Activated CD8-positive, alpha-beta memory T cell treated with anti-CD3 and anti-CD28 coated beads, Interleukin-2, amount 50 U/mL, for 4 hours (primary cell): ENCODE results near the gene TAF10.

Experiments used
- DNase-seq: peaks from one replicate; pipeline ENCODE4 v3.0.0-alpha.2; 2020

TAF10 gene

DNA sequence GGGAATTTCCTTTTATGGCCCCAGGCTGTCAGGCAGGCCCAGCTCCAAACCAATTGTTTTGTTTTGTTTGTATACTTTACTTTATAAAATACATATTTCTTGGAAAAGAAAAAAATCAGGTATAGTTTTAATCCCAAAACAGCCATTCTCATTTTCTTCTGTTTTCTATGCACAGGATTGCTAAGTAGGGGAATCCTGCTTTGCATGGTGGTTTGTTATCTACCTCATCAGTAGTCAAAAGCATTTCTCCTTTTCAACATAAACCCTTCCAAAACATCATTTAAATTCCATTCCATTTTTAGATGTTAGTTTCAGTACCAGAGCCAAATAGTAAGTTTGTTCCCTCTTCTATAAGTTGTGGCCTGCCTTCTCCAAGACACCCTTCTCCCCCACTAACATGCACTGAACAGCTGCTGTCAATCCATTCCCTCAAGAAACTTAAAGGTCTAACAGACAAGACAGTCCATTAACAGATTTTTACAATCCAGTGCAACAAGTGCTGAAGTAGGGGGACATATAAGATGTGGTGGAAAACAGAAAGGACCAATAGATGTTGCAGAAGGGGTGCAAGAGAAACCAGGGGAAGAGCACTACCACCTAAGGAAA is 4.7 kb downstream of the TAF10 start:
- DNase-seq, result no peak

DNA sequence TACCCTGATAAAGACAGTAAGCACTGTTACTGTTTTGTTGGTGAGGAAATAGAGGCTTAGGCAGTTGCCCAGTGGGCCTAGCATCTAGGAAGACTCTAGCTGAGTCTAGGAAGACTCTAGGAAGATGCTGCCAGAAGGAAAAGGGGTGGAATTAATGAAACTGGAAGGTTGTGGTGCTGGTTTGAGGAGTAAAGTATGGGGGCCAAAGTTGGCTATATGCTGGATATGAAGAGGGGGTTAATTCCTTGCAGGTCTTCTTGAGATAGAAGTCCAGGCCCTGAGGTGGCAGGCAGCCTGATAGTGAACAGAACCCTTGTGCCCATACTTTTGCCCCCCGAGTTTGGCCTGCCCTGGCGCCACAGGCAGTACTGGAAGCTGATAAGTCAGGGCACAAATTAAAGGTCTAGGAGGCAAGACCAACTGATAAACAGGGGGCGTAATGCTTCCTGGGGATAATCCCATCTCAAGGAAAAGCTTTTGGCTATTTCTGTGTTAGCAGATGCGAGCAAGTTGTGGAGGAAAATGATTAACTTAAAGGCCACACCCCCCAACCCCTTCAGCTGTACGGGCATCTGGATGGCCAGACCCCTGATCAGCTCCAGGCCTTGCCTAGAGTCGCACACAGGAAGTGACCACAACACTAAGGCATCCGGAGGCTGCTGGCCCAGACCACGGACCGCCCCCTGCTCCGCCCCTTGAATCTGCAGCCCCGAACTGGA is 5.4 kb downstream of the TAF10 start:
- DNase-seq, result peak; percentile 39

DNA sequence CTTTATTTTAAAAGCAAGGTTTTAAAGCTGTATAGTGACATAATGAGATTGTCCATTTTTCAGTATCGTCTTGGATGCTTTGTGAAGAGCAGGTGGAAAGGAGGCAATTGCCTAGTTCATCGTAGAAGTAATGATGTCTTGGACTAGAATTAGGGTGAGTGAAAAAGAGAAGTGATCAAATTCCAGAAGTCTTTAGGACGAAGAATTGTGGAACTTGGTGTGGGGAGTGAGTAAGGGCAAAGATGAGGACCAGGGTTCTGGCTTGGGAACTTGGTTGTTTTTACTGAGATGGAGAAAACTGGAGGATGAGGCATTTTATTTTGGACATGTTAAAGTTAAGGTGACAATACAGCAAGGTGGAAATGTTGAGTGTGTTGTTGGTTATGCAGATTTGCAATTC is 7.2 kb downstream of the TAF10 start:
- DNase-seq, result no peak

DNA sequence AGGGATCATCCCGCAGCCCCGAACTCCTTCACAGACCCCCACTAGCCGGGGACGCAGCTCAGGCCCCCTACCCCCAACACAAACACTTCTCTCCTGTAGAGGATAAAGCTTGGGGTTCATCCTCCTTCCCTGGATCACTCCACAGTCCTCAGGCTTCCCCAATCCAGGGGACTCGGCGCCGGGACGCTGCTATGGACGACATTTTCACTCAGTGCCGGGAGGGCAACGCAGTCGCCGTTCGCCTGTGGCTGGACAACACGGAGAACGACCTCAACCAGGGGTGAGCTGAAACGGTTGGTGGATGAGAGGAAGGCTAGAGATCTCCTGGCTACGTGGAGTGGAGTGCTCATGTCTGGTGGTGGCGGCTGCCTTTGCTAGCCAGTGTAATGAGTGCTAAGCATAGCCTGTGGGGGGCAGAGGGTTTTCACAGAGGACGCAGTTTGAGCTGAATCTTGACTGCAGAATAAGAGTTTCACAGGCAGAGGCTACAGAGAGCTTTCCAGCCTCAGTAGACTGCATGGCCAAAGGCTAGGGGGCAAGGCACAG is 7.9 kb downstream of the TAF10 start:
- DNase-seq, result peak; percentile 56

DNA sequence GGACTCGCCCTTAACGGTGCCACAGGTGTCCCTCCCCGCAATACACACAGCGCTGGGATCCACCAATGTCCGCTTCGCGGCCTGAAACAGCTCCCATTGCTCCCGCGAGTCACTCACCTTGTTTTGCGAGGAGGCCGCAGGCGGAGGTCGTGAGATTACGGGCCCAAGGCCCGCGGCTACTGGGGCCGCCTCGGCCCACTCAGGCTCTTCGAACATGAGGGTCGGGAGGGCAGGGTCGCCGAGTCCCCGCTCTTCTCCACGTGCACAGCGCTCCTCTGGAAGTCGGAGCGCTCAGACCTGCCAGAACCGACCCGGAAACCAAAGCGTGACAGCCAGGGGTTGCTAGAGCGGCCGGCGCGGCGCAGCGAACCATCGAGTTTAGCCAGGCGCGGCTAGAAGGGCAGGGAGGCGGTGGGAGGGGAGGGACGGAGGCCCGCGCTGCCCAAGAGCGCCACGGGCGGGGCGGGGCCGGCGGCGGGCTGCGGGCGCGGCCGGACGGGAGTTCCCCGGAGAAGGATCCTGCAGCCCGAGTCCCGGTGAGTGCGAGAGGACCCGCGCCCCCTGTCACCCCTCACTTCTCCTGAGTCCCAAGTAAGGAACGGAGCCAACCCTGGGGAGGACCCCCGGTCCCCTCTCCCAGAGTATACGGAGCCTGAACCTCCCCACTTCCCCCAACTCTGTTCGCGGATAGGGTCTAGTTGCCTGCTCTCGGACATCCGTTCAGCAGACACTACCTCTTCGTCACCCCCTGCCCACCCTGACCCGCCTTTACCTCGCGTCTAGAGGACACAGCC is 8.5 kb downstream of the TAF10 start, which contains the start of the genes ILK and RRP8:
TSS of gene ILK (plus strand) at position 488 of the 794 bp plus-strand sequence. CDS start 498 bp downstream, outside the sequence.
TSS of gene RRP8 (minus strand) at position 330 of the 794 bp plus-strand sequence. CDS start at position 216, 114 bp downstream.
- peak; percentile 83 for DNase-seq

DNA sequence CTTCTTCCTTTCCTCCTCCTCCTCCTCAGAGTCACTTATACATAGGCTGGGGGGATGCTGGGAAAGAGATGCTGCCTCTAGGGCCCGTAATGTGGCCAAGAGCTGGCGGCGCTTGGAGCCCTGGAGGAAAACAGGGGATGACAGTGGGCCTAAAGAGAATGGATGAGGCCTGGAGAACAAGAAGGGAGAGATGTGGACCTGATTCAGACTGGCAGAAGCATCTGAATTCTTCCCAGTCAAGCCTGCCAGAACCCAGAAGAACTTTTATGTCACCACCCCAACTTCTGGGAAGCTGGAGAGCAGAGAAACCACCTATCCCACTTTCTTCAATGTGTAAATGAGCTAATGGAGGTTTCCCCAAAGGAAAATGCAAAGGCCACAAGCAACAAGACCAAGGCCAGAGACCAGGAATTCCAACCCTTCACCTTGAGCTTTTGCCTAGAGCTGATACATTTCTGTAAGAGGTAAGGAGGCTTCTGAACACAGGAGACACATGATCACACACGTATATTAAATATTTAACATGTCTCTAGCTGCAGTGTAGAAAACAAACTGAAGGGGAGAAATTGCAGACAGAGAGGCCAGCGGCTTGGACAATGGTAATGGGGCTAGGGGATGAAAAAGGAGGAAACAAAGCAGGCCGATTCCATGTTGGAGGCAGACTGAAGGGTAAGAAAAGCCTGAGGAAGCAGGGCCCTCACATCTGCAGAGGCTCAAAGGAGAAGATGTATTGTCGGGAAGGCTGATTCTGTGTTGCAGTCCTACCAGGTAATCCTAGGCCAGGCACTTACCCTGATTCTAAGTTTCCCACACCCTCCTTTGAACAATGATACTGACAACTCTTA is 9.7 kb downstream of the TAF10 start:
- DNase-seq, result no peak

DNA sequence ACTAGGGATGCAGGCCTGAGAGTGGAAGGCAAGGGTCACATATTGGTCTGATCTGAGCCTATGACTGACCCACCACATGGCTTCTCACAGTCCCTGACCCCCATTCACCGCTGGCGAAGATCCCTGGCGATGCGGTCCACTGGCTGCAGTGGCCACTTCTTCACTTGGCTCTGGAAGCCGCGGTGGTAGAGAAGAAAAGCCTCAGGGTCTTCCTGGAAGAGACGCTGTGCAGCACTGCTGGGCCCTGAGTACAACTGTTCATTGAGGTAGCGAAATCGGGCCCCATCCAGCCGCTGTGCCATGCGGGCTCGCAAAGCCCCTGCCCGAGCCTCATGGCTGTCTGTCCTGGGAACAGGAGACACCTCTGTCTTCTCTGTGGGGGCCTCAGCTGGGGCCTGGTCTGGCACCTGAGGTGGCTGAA is 11.0 kb downstream of the TAF10 start:
- no peak for DNase-seq

DNA sequence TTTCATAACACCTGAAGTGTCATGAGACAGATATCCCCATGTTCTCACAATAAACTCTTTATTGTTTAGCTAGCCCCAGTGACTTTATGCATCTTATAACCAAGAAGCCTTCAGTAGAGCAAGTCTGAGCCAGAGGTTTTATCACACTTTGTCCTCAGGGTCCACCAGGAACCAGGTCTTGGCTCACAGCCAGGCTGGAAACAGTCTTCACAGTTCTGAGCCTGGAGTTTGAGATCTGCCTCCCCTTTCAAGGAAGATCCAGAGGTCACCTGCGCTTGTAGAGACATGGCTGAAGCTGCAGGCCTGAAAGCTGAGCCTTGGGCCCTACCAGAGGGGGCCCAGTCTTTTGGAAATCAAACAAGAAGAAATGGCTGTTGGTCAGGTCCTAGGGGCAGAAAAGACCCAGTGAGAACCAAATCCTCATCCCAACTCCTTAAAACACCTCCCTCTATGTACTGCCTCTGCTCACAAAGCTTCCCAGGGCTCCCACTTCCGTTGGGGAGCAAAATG is 12.1 kb downstream of the TAF10 start:
- no peak for DNase-seq

DNA sequence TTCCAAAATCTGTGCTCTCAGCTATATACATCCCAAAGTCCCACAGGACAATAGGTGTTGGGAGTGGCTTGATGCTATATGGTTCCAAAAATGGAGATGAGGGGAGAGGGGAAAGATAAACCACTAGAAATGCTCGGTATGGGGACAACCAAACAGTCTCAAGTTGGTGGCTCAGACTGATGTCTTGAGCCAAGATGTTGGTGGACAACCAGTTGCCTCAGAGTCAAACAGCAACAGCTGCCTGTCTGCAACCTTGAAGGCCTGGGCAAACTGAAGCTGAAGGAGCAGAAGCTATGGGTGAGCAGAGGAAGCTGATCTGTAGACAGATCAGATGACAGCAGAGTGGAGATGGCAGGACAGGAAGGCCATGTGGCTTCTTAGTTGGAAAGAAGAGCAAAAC is 12.6 kb downstream of the TAF10 start:
- DNase-seq, result no peak

DNA sequence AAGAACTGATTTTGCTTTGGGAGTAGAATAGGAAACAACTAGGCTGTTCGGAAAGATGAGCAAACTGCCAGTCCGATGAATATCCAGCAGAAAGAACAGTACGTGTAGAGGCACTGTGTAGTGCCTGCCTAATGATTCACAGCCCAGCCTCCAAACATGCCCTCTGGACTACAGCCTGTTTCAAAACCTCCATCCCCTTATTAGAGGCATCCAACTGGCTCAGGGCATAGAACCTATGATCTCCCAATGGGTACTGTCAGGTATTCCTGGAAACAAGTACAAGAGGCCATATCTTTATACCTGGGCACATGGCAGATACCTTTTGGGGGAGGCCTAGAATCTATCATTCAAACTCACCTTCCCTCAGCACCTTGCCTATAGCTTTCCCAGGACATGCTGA is 13.5 kb downstream of the TAF10 start:
- no peak for DNase-seq

DNA sequence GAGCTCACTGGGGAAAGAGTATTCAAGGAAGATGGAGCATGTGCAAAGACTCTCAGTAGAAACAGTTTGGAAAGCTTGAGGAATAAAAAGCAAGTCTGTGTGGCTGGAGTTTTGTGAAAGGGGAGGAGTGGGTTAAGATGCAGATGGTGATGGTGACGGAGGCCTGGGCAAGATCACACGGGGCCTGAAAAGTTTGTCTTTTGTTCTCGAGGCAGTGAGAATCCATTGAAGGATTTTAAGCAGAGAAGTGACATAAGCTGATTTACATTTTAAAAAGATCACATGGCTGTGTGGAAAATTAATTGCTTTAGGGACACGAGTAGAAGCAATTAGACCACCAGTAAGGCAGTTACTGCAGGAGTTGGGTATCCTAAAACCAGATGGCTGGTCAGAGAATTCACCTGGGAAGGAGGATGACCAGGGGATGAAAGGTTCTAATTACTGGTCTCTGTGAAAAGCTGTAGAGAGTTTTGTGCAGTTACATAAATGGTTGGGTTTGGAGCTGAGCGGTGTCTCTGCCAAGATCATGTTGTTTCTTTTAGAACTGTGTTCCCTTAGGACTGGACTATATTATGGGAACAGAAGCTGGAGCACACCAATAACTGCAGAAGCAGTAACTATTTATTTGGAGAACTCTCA is 15.7 kb downstream of the TAF10 start:
- no peak for DNase-seq

DNA sequence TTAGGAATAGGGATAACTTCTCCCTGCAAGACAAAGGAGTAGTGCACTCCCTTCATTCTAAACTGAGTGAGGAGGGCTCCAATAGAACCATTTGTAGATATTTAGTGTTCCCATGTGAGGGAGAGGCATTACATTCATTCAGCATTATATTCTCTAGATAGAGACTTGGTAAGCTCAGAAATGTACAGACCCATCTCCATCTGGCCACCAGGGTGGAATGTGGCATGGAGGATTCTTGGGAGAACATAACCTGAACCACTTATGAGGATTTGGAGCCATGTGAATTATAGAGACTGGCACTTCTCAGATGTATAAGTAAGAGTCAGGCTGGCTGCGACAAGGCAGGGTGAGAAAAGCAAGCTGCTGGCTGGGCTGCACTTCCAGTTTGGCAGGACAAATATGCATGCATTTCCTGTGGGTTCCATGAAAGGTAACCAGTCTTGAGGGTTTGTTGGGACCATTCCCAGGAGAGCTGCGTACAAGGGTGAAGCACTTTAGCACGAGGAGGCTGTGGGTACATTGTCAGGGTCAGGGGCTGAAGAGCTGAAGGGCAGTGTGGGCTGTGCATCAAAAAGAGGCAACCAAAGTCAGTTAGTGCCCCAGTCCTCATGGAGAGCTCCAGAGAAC is 17.8 kb downstream of the TAF10 start:
- no peak for DNase-seq

DNA sequence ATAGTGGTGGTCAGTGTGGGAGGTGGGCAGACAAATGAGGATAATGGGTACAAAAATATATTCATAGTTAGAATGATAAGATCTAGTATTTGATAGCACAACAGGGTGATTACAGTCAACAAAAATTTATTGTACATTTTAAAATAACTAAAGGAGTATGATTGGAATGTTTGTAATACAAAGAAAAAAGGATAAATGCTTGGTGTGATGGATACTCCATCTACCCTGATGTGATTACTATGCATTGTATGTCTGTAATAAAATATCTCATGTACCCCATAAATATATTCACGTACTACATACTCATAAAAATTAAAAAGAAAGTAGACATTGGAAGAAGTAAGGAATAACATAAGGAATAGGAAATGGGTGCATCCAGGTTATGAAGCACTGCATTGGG is 24.0 kb downstream of the TAF10 start:
- DNase-seq, result no peak

DNA sequence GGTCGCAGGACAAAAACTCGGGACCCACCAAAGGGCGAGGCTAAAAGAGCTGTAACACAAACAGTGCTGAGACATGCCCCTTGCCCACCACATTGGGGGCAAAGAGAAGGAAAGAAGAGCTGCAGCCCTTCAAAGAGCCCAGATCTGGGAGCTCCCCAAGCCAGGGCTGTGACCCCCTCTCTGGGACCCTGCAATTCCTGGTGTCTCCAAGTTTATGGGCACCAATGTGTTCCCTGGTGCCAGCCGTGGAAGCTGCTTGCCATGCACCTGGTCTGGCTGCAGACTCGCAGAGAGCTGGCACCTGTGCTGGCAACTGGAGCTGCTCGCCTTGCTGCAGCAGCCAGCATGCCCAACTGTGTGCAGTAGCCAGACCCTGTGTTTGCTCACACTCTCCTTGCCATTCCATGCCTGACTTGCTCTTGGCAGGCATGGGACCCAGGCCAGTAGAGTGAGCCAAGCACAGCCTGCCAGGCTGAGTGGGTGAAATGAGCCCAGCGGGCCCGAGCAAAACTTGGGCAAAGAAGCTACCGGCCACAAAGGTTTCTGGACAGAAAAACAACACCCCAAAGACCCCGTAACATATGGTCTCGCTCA is 24.6 kb downstream of the TAF10 start:
- DNase-seq, result no peak

DNA sequence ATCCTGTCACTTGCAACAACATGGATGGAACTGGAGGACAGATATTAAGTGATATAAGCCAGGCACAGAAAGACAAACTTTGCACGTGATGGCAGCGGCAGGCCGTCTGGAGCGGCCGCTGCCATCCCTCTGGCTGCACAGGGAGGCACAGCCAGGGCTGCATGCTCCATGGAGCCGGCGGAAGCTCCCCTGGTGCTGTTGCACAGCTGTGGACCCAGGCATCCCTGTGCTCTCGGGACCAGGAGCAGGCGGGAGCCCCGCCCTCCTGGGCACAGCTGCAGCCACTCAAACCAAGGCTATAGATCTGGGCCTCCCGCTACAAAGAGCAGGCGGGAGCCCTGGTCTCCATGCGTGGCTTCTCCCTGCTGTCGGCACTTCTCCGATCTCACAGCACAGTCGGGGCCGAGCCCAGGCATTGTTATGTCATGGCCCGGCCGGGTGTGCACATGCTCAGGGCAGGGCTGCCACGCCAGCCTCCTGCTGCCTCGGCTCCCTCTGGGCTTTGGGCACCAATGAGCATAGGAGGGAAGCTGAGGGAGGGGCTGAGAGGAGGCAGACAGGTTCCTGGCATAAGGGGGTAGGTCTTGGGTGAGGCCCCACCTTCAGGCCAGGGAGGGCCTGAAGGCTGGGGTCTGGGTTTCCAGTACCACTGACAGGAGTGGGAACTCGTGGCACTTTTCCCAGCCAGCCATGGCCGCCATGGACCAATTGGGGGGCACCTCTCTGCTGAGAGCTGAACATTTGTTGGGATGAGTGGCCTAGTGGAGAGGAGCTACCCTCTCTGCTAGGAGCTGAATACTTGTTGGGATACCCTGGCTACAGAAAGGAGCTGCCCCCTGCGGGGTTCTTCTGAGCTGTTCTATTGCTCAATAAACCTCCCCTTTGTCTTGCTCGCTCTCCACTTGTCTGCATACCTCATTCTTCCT is 25.3 kb downstream of the TAF10 start:
- DNase-seq, result no peak

DNA sequence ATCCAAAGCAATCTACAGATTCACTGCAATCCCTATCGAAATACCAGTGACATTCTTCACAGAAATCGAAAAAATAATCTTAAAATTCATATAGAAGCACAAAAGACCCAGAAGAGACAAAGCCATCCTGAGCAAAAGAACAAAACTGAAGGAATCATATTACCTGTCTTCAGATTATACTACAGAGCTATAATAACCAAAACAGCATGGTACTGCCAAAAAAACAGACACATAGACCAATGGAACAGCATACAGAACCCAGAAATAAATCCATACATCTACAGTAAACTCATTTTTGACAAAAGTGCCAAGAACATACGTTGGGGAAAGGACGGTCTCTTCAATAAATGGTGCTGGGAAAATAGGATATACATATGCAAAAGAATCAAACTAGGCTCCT is 27.5 kb downstream of the TAF10 start:
- DNase-seq, result no peak

DNA sequence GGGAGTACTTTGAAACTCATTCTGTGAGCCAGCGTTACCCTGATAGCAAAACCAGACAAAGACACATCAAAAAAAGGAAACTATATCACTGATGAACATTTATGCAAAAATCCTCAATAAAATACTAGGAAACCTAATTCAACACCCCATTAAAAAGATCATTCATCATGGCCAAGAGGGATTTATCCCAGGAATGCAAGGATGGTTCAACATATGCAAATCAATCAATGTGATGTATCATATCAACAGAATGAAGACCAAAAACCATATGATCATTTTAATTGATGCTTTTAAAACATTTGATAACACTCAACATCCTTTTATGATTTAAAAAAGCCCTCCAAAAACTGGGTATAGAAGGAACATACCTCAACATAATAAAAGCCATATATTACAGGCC is 28.4 kb downstream of the TAF10 start:
- DNase-seq, result no peak

DNA sequence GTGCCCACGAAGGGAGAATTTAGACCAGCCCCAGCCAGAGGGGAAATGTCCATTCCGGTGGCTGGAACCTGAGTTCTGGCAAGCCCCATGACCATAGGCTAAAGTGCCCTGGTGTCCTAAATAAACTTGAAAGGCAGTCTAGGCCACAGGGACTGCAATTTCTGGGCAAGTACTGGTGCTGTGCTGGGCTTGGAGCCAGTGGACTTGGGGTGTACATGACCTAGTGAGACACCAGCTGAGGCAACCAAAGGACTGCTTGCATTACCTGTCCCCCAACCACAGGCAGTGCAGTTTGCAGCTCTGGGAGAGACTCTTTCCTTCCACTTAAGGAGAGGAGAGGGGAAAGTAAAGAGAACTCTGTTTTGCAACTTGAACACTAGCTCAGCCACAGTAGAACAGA is 32.3 kb downstream of the TAF10 start:
- no peak for DNase-seq

DNA sequence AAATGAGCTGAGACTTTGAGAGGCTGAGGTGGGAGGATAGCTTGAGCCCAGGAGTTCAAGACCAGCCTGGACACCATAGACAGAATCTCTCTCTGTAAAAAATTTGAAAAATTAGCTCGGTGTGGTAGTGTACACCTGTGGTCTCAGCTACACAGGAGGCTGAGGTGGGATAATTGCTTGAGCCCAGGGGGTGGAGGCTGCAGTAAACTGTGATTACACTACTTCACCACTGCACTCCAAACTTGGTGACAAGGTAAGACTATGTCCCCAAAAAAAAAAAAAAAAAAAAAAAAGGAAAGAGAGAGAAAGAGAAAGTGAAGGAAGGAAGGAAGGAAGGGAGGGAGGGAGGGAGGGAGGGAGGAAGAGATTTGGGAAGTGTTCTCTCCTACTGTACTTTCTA is 33.9 kb downstream of the TAF10 start:
- no peak for DNase-seq
